Transverse colon (tissue), 4 donors: ENCODE data around the gene RCSD1.

ENCODE experiments used
- POLR2A ChIP-seq: fragments of 450-650 bp; IDR thresholded peaks from one replicate; pipeline ENCODE4 v1.6.1; 2016; ENCODE audit warnings: antibody characterized with exemption, mild to moderate bottlenecking, moderate library complexity
- POLR2AphosphoS5 ChIP-seq, 3 donors: sonication (generic); formaldehyde crosslinking; IDR thresholded peaks; one replicate each; pipeline ENCODE4 v1.6.1; 2016; ENCODE audit warnings: antibody characterized with exemption in 3 of 3
- TF ChIP-seq, protein P1 (sequence below), 5 experiments: fragments of 200-600 bp in 3 of 5; fragments of 450-650 bp in 2 of 5; sonication (generic) in 3 of 5; IDR thresholded peaks; 1 replicate in 2 of 5; 2 replicates in 3 of 5; pipeline ENCODE4 v1.5.1; 2016 to 2017; ENCODE audit warnings: antibody characterized with exemption in 5 of 5, inconsistent platforms in 3 of 5, mild to moderate bottlenecking in 2 of 5, moderate library complexity in 1 of 5

DNA sequence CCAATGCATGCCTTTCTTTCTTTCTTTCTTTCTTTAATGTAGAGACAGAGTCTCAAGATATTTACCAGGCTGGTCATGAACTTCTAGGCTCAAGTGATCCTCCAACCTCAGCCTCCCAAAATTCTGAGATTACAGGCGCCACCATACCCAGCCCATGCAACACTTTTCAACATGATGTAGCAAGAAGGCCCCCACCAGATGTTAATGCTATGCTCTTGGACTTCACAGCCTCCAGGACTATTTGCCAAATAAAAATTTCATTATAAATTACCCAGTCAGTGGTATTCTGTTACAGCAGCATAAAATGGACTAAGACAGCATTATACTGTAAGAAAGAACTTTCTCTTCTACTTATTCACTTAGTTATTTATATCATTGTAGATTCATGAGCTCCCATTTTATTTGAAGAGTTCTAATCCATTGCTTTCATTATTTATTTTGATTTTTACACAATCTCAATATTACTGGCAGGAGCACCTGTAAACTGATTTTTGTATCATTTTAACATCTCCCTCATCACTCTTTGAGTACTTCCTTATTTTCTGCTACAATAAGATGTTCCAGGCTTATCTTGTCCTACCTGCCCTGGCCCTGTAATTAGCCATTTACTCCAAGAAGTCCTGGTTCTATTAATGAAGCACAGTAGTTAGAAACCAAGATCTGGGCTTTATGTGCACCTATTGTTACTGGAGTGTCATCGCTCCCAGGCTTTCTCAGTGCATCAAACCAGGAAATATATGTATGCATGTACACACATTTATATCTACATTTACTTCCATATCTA lies 4.8 kb upstream of the RCSD1 start:
- TF ChIP-seq POLR2AphosphoS5 (IDR thresholded peaks at IDR 0.05), result no peak
- TF ChIP-seq, protein P1, sequence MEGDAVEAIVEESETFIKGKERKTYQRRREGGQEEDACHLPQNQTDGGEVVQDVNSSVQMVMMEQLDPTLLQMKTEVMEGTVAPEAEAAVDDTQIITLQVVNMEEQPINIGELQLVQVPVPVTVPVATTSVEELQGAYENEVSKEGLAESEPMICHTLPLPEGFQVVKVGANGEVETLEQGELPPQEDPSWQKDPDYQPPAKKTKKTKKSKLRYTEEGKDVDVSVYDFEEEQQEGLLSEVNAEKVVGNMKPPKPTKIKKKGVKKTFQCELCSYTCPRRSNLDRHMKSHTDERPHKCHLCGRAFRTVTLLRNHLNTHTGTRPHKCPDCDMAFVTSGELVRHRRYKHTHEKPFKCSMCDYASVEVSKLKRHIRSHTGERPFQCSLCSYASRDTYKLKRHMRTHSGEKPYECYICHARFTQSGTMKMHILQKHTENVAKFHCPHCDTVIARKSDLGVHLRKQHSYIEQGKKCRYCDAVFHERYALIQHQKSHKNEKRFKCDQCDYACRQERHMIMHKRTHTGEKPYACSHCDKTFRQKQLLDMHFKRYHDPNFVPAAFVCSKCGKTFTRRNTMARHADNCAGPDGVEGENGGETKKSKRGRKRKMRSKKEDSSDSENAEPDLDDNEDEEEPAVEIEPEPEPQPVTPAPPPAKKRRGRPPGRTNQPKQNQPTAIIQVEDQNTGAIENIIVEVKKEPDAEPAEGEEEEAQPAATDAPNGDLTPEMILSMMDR (IDR thresholded peaks at IDR 0.05), result no peak
- TF ChIP-seq POLR2A, result no peak
